ENCODE results near the gene NAPA. TPM values are rescaled to one million over a fixed set of nuclear protein-coding genes. Genes with fewer than 3 reads are reported as not detected.
"Not testable (repeated sequence)": the region's sequence is repeated elsewhere in the genome, so short reads cannot be mapped to it uniquely, and the experiment has no call there.

Gene NAPA
- total RNA-seq, 6 donors from 2014 or later = 107 to 183 (median 152) TPM

- Histone ChIP-seq H3K4me1 (peaks cover 0 to 8% (median under 1%) of the 10 kb centered on the region in 4 donors), H3K36me3 (peaks cover 13 to 75% (median 60%) of the 10 kb centered on the region in 4 donors), H3K27me3 (no peaks in the 10 kb centered on the region), H3K9me3 (no peaks in the 10 kb centered on the region), H3K27ac (no peak overlapping the region), H3K4me3 (no peak overlapping the region)
- WGBS, 2 donors = 82 to 92% methylated on average over 7 of the region's 7 CpGs
- TF ChIP-seq EP300 (IDR thresholded peaks at IDR 0.05) (no peak), CTCF (IDR thresholded peaks at IDR 0.05) (no peak), POLR2A (IDR thresholded peaks at IDR 0.05) (no peak), POLR2AphosphoS5 (IDR thresholded peaks at IDR 0.05) (no peak)
- DNase-seq (no peak), ATAC-seq (ENCODE audit: low FRiP score in 2 of 2) (no peak)
These were observed 24.8 kb downstream of the NAPA start for GRCh38 chr19:47490031-47490430.

DNA sequence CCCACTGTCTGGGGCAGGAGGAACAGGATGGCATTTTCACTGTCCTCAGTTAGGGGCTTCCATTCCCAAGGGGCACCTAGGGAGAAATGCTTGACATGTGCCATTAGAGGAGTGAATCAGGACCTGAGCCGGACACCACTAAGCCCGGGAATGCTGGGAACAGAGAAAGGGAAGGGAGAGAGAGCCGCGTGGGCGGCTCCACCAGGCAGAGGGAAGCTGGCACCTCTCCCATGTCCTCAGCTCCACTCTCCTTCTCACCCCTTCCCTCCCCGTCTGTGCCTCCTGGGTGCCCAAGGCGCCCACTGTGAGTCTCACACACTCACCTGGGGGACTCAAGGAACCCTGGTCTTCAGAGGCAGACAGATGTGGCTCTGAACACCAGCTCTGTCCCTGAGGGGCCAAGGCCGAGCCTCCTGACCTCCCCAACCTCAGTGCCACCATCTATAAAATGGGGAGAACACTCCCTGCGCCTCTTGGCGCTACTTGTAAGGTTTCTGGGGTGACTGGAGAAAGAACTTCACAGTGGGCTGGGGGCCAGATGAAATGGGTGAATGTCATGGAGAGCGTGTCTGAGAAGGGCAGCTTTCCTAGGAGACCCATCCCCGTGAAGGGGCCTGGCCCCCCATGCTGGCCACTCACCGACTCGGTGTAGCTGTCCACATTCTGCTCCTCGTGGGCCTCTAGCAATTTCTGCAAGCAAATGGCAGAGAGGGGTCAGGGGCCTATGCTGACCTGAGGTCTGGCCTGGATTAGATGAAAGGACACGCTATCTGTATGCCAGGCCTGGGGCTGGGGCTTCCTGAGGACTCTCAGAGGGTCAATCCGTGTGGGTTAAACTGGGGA, 25.6 kb downstream of the NAPA start:
- H3K4me3 ChIP-seq = no peak overlapping the region
- ATAC-seq (ENCODE audit: low FRiP score in 2 of 2) (no peak), DNase-seq (no peak)
- no peaks in the 10 kb centered on the region for H3K9me3 ChIP-seq
- no peak for TF ChIP-seq EP300 (IDR thresholded peaks at IDR 0.05)
- peaks cover 5 to 13% (median 6%) of the 10 kb centered on the region in 4 donors for H3K4me1 ChIP-seq
- H3K27ac ChIP-seq = no peak overlapping the region
- H3K27me3 ChIP-seq = no peaks in the 10 kb centered on the region
- 88 to 92% methylated on average over 12 to 17 of the region's 17 CpGs for WGBS, 2 donors
- peaks cover 13 to 74% (median 57%) of the 10 kb centered on the region in 4 donors for H3K36me3 ChIP-seq

DNA sequence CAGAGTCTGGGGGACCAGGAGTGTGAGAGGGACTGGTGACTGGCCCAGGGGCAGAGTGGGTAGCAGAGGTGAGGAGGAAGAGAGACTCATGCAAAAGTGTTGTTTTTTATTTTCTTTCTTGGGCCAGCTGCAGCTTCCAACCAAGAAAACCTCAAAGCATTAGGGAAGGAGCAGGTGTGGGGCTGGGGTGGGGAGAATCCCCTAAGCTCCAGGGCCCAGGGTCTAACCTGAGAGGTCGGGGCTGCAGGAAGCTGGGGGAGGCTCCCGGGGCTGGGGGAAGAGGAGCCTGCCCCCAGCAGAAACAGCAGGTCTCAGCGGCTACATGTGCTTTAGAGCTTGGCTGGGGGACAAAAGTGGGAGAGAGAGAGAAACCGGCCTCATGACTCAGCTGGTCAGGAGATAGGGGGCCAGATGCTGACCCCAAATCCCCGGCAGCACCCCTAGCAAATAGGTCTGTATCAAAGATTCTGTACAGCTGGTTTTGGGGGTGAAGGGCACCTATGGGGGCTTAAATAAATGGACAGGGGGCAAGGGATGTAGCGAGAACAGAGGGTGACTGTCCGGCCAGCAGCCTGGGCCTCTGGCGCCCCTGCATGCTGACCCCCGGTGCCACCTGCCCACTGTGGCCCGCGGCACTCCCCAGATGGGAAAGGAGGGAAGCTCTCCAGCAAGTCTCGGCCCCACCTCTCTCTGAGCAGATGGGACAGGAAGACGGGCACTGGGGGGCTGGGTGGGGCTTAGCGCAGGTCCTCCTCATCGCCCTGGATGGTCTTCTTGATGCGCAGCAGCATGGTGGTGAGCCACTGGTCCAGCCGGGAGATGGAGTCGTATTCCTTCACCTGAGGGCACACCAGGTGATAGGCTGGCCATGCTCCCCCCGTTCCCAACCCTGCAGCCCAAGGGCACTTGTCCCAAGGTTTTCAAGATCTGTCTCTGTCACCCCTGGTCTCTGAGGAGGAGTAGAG, 27.0 kb downstream of the NAPA start:
- TF ChIP-seq POLR2A (IDR thresholded peaks at IDR 0.05) = no peak
- TF ChIP-seq EP300 (IDR thresholded peaks at IDR 0.05) = no peak
- TF ChIP-seq POLR2AphosphoS5 (IDR thresholded peaks at IDR 0.05) = no peak
- no peak for TF ChIP-seq CTCF (IDR thresholded peaks at IDR 0.05)
- Histone ChIP-seq H3K36me3 (peaks cover 13 to 61% (median 43%) of the 10 kb centered on the region in 4 donors), H3K9me3 (no peaks in the 10 kb centered on the region), H3K27ac (no peak overlapping the region), H3K4me3 (no peak overlapping the region), H3K27me3 (no peaks in the 10 kb centered on the region), H3K4me1 (peaks cover 5 to 18% (median 11%) of the 10 kb centered on the region in 4 donors)
- DNase-seq = no peak
- 82 to 84% methylated on average over 13 to 18 of the region's 19 CpGs for WGBS, 2 donors
- no peak for ATAC-seq (ENCODE audit: low FRiP score in 2 of 2)

- Histone ChIP-seq H3K36me3 (peaks cover 13 to 51% (median 33%) of the 10 kb centered on the region in 4 donors), H3K27ac (no peak overlapping the region), H3K27me3 (no peaks in the 10 kb centered on the region), H3K4me1 (peaks cover 5 to 18% (median 11%) of the 10 kb centered on the region in 4 donors), H3K4me3 (no peak overlapping the region), H3K9me3 (no peaks in the 10 kb centered on the region)
- 62 to 64% methylated on average over 8 to 9 of the region's 9 CpGs for WGBS, 2 donors
- no peak for ATAC-seq (ENCODE audit: low FRiP score in 2 of 2)
- TF ChIP-seq EP300 (IDR thresholded peaks at IDR 0.05) (no peak), CTCF (IDR thresholded peaks at IDR 0.05) (no peak), POLR2A (IDR thresholded peaks at IDR 0.05) (no peak), POLR2AphosphoS5 (IDR thresholded peaks at IDR 0.05) (no peak)
- no peak for DNase-seq
These were observed 28.0 kb downstream of the NAPA start for GRCh38 chr19:47486900-47487299.

- H3K4me1 ChIP-seq = peaks cover 5 to 18% (median 11%) of the 10 kb centered on the region in 4 donors
- peaks cover 13 to 45% (median 27%) of the 10 kb centered on the region in 4 donors for H3K36me3 ChIP-seq
- DNase-seq; ATAC-seq (ENCODE audit: low FRiP score in 2 of 2); H3K4me3 ChIP-seq; H3K27ac ChIP-seq; H3K27me3 ChIP-seq; H3K9me3 ChIP-seq: not testable (repeated sequence)
- 83 to 88% methylated on average over 13 of the region's 13 CpGs for WGBS, 2 donors
These were observed 28.6 kb downstream of the NAPA start for GRCh38 chr19:47486220-47486619.
